H1 (cell line): Measurements from ENCODE around the gene RUNX1. TPM values are rescaled to one million over a fixed set of nuclear protein-coding genes. Genes with fewer than 3 reads are reported as not detected.

Experiments
- CTCF ChIA-PET: fragments of 300-600 bp; sonication (Branson Sonifier 250); formaldehyde crosslinking; loops from one replicate; lab custom pipeline; 2021; ENCODE audit not compliant: partially characterized antibody; lab: Charles Lee
- POLR2A ChIA-PET: fragments of 300-600 bp; sonication (Branson Sonifier 250); formaldehyde crosslinking; loops from one replicate; lab custom pipeline; 2021; ENCODE audit warnings: inconsistent platforms; ENCODE audit not compliant: partially characterized antibody; lab: Charles Lee
- DNase-seq, 2 experiments: peaks; one replicate each; pipeline versions ENCODE4 v3.0.0 to v3.0.0-alpha.2; 2010 to 2022; ENCODE audit warnings: low spot score in 2 of 2, low read depth in 1 of 2, mixed read lengths in 1 of 2
- FAIRE-seq: peaks from 2 replicates; lab custom pipeline; 2011; peaks lifted over from hg19 to GRCh38; lab: Jason Lieb, UNC
- H2AFZ ChIP-seq: 2 replicates; pipeline ENCODE4 v1.8.1; 2012; ENCODE audit warnings: low read length, inconsistent platforms
- H2AK5ac ChIP-seq: 2 replicates; pipeline ENCODE4 v1.6.1; 2013; ENCODE audit warnings: low read depth, low read length
- H2BK120ac ChIP-seq: replicated peaks from 2 replicates; pipeline ENCODE3; 2013; ENCODE audit warnings: low read depth, low read length, inconsistent platforms
- H2BK12ac ChIP-seq: 2 replicates; pipeline ENCODE4 v1.6.1; 2013; ENCODE audit warnings: low read depth, low read length
- H2BK15ac ChIP-seq: 2 replicates; pipeline ENCODE4 v1.6.1; 2013; ENCODE audit warnings: low read length
- H2BK20ac ChIP-seq: 2 replicates; pipeline ENCODE4 v1.6.1; 2013; ENCODE audit warnings: low read length
- H2BK5ac ChIP-seq: 2 replicates; pipeline ENCODE4 v1.6.1; 2013; ENCODE audit warnings: low read depth, low read length
- H3K14ac ChIP-seq: 2 replicates; pipeline ENCODE4 v1.6.1; 2013; ENCODE audit warnings: inconsistent platforms; ENCODE audit not compliant: insufficient read length
- H3K18ac ChIP-seq: 2 replicates; pipeline ENCODE4 v1.6.1; 2013; ENCODE audit warnings: low read length; ENCODE audit errors: extremely low read depth
- H3K23ac ChIP-seq: 2 replicates; pipeline ENCODE4 v1.6.1; 2013; ENCODE audit warnings: inconsistent platforms; ENCODE audit not compliant: insufficient read length
- H3K23me2 ChIP-seq: 2 replicates; pipeline ENCODE4 v1.6.1; 2013; ENCODE audit warnings: low read depth, low read length
- H3K27ac ChIP-seq: 2 replicates; pipeline ENCODE4 v1.6.1; 2011; ENCODE audit warnings: low read depth, low read length, inconsistent platforms
- H3K27me3 ChIP-seq, 4 experiments: replicated peaks in 1 of 4; 1 replicate in 1 of 4; 2 replicates in 3 of 4; pipeline versions ENCODE4 v1.6.1 to v1.8.1; 2011 to 2013; ENCODE audit warnings: low read length in 3 of 4, mild to moderate bottlenecking in 3 of 4, inconsistent platforms in 2 of 4, mixed read lengths in 2 of 4, moderate library complexity in 1 of 4; ENCODE audit not compliant: control insufficient read depth in 3 of 4, insufficient read depth in 3 of 4; ENCODE audit errors: extremely low read depth in 1 of 4
- H3K36me3 ChIP-seq, 4 experiments: 2 replicates each; pipeline versions ENCODE4 v1.6.1 to v1.8.1; 2011 to 2013; ENCODE audit warnings: mild to moderate bottlenecking in 4 of 4, low read length in 3 of 4, moderate library complexity in 2 of 4, control low read depth in 1 of 4, inconsistent platforms in 1 of 4; ENCODE audit not compliant: insufficient read depth in 4 of 4, control insufficient read depth in 2 of 4
- H3K4ac ChIP-seq: replicated peaks from 2 replicates; pipeline ENCODE3; 2013; ENCODE audit warnings: low read length, low read depth, mixed read lengths, inconsistent platforms; ENCODE audit not compliant: insufficient read length
- H3K4me1 ChIP-seq, 4 experiments: replicated peaks in 1 of 4; 1 replicate in 1 of 4; 2 replicates in 3 of 4; pipeline versions ENCODE4 v1.6.1 to v1.8.1; 2011 to 2013; ENCODE audit warnings: low read length in 3 of 4, inconsistent platforms in 2 of 4, mixed read lengths in 1 of 4; ENCODE audit not compliant: insufficient read depth in 4 of 4, control insufficient read depth in 3 of 4
- H3K4me2 ChIP-seq, 2 experiments: 2 replicates each; pipeline versions ENCODE4 v1.6.1 to v1.8.1; 2011 to 2013; ENCODE audit warnings: low read depth in 2 of 2, low read length in 2 of 2, control low read depth in 1 of 2, inconsistent platforms in 1 of 2, mild to moderate bottlenecking in 1 of 2; ENCODE audit not compliant: insufficient read depth in 1 of 2
- H3K4me3 ChIP-seq, 4 experiments: fragments of 200-600, 300-600 bp in 1 of 4; sonication (generic), shearing (Covaris generic), sonication (Bioruptor Twin) in 1 of 4; 2 replicates each; pipeline versions ENCODE4 v1.5.1 to v1.8.1; 2011 to 2016; ENCODE audit warnings: low read length in 4 of 4, low read depth in 3 of 4, control low read depth in 2 of 4, inconsistent platforms in 2 of 4, mild to moderate bottlenecking in 2 of 4, mixed read lengths in 1 of 4, moderate library complexity in 1 of 4; ENCODE audit not compliant: insufficient read depth in 2 of 4; ENCODE audit errors: extremely low read depth in 1 of 4
- H3K56ac ChIP-seq: replicated peaks from 2 replicates; pipeline ENCODE3; 2013; ENCODE audit warnings: low read depth, mild to moderate bottlenecking, mixed read lengths, low read length, inconsistent platforms; ENCODE audit not compliant: insufficient read length
- H3K79me1 ChIP-seq: 2 replicates; pipeline ENCODE4 v1.6.1; 2013; ENCODE audit warnings: low read depth, low read length, control low read depth
- H3K79me2 ChIP-seq, 2 experiments: 2 replicates each; pipeline versions ENCODE4 v1.6.1 to v1.8.1; 2012 to 2013; ENCODE audit warnings: low read length in 2 of 2, mild to moderate bottlenecking in 2 of 2, inconsistent platforms in 1 of 2; ENCODE audit not compliant: insufficient read depth in 2 of 2, control insufficient read depth in 1 of 2
- H3K9ac ChIP-seq, 4 experiments: replicated peaks in 1 of 4; 1 replicate in 1 of 4; 2 replicates in 3 of 4; pipeline versions ENCODE4 v1.6.1 to v1.8.1; 2011 to 2013; ENCODE audit warnings: low read depth in 3 of 4, low read length in 3 of 4, control low read depth in 2 of 4, mild to moderate bottlenecking in 2 of 4, moderate library complexity in 2 of 4, inconsistent platforms in 1 of 4; ENCODE audit errors: extremely low read depth in 1 of 4
- H3K9me3 ChIP-seq, 2 experiments: 2 replicates each; pipeline versions ENCODE4 v1.6.1 to v1.8.1; 2012 to 2013; ENCODE audit warnings: mild to moderate bottlenecking in 2 of 2, moderate library complexity in 2 of 2, control low read depth in 1 of 2, inconsistent platforms in 1 of 2, low read depth in 1 of 2, low read length in 1 of 2, mixed read lengths in 1 of 2; ENCODE audit not compliant: insufficient read depth in 2 of 2
- H4K20me1 ChIP-seq, 2 experiments: replicated peaks in 1 of 2; 2 replicates each; pipeline versions ENCODE3 to v1.8.1; 2011 to 2013; ENCODE audit warnings: inconsistent platforms in 2 of 2, low read length in 2 of 2, mild to moderate bottlenecking in 1 of 2; ENCODE audit not compliant: insufficient read depth in 2 of 2, control insufficient read depth in 1 of 2
- H4K5ac ChIP-seq: 2 replicates; pipeline ENCODE4 v1.6.1; 2013; ENCODE audit warnings: low read length, low read depth, mixed read lengths, inconsistent platforms; ENCODE audit not compliant: insufficient read length
- H4K8ac ChIP-seq: 2 replicates; pipeline ENCODE4 v1.8.0; 2013; ENCODE audit warnings: mild to moderate bottlenecking, moderate library complexity, low read length, inconsistent platforms; ENCODE audit not compliant: insufficient read depth; ENCODE audit errors: extremely low read depth
- H4K91ac ChIP-seq: replicated peaks from 2 replicates; pipeline ENCODE3; 2013; ENCODE audit warnings: low read length, mixed read lengths, inconsistent platforms; ENCODE audit not compliant: insufficient read length
- EGR1 ChIP-seq: IDR thresholded peaks from 2 replicates; pipeline ENCODE4 v1.6.1; 2011; ENCODE audit warnings: low read depth, low read length, borderline replicate concordance
- GABPA ChIP-seq: IDR thresholded peaks from 2 replicates; pipeline ENCODE4 v1.6.1; 2011; ENCODE audit warnings: mild to moderate bottlenecking, low read length, moderate library complexity, borderline replicate concordance; ENCODE audit not compliant: insufficient read depth
- HDAC2 ChIP-seq, 2 experiments: fragments of 300-600 bp in 1 of 2; sonication (generic) in 1 of 2; IDR thresholded peaks; 2 replicates each; pipeline ENCODE4 v1.6.1; 2011 to 2012; ENCODE audit warnings: low read depth in 2 of 2, low read length in 2 of 2, mild to moderate bottlenecking in 2 of 2, moderate library complexity in 2 of 2, borderline replicate concordance in 1 of 2, inconsistent platforms in 1 of 2
- NANOG ChIP-seq: IDR thresholded peaks from 2 replicates; pipeline ENCODE4 v1.6.1; 2011; ENCODE audit warnings: low read length, low read depth, mild to moderate bottlenecking, inconsistent platforms; ENCODE audit not compliant: insufficient read depth, poor library complexity, severe bottlenecking
- POU5F1 ChIP-seq: IDR thresholded peaks from 2 replicates; pipeline ENCODE4 v1.6.1; 2011; ENCODE audit warnings: low read depth, mild to moderate bottlenecking, low read length, moderate library complexity
- RNF2 ChIP-seq: fragments of 200-900, 300-1000 bp; sonication (generic); IDR thresholded peaks from 2 replicates; pipeline ENCODE4 v1.7.1; 2016; ENCODE audit warnings: borderline replicate concordance, low read depth, mild to moderate bottlenecking, antibody characterized with exemption, low read length; ENCODE audit not compliant: poor library complexity, severe bottlenecking; ENCODE audit errors: missing control alignments
- SP1 ChIP-seq: IDR thresholded peaks from 2 replicates; pipeline ENCODE4 v1.6.1; 2011; ENCODE audit warnings: low read depth, low read length
- SP2 ChIP-seq: IDR thresholded peaks from 2 replicates; pipeline ENCODE4 v1.6.1; 2012; ENCODE audit warnings: mild to moderate bottlenecking, low read length, inconsistent platforms
- SP4 ChIP-seq: IDR thresholded peaks from 2 replicates; pipeline ENCODE4 v1.6.1; 2012; ENCODE audit warnings: low read length, inconsistent platforms
- SUZ12 ChIP-seq: fragments of 200-600 bp; sonication (generic); IDR thresholded peaks from 2 replicates; pipeline ENCODE4 v1.6.1; 2012; ENCODE audit warnings: mild to moderate bottlenecking, inconsistent platforms, low read length, moderate library complexity, mixed read lengths
- TAF1 ChIP-seq: IDR thresholded peaks from 2 replicates; pipeline ENCODE4 v1.6.1; 2011; ENCODE audit warnings: mild to moderate bottlenecking, low read depth, low read length
- YY1 ChIP-seq: IDR thresholded peaks from 2 replicates; pipeline ENCODE4 v1.6.1; 2011; ENCODE audit warnings: low read depth, mild to moderate bottlenecking, low read length
- WGBS, 2 experiments: shearing (Covaris generic) in 1 of 2; methylation state at CpG; one replicate each; pipeline versions ENCODE4 v1.1.6 to v1.1.7; 2013 to 2015; ENCODE audit warnings: low lambda C conversion rate in 2 of 2, mixed read lengths in 2 of 2, inconsistent platforms in 1 of 2, low coverage in 1 of 2, missing lambda C conversion rate in 1 of 2; ENCODE audit not compliant: insufficient replicate concordance in 2 of 2, insufficient coverage in 1 of 2, insufficient read length in 1 of 2; ENCODE audit errors: extremely low coverage in 1 of 2, missing lambda C conversion rate in 1 of 2; 5-methylcytosine and 5-hydroxymethylcytosine counted together
- polyA plus RNA-seq, 7 experiments: library from polyadenylated mRNA; depleted of rRNA in 3 of 7; stranded (reverse) in 5 of 7; unstranded in 2 of 7; fragments of >200 nt in 5 of 7; fragments of 200-250 nt in 2 of 7; gene quantifications; 1 replicate in 5 of 7; 2 replicates in 1 of 7; 4 replicates in 1 of 7; pipeline versions ENCODE4 v1.2.1 to v1.2.3, GENCODE V29; 2011 to 2013; ENCODE audit warnings: missing spikeins in 2 of 7, mixed read lengths in 2 of 7
- total RNA-seq: library from RNA; stranded (reverse); fragmentation: NEBNext Ultra II Directional; extraction: Animal tissue kit (Norgen Biotek cat#: 25700); gene quantifications from 2 replicates; pipeline ENCODE4 v1.2.1, GENCODE V29; 2021
- TF ChIP-seq, protein P1 (sequence below): IDR thresholded peaks from 2 replicates; pipeline ENCODE4 v1.6.1; 2012; ENCODE audit warnings: inconsistent platforms

Gene RUNX1
- total and polyA plus RNA-seq, 2 of the 8 experiments (the other 6 are each of a cell fraction or from before 2014, with no cell fraction given) = 0.20 to 0.60 TPM

DNA sequence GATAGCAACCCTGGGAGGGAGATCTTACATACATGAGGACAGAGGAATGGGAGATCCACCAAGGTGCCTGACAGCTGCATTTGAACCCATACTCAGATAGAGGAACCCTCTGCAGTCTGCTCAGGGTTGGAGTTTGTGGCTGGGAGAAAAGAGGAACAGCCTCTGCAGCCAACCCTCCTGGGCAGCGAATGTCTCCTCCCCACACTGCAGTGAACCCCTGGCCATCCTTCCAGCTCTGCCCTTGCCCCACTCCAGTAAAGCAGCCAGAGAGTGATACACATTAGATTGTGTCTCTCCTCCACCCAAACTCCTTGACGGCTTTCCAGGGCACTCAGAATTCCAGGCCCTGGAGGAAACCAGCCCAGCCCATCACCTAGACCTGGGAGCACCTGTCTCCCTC lies 137.7 kb downstream of the RUNX1 start:
- Histone ChIP-seq H4K8ac (no peak overlapping the region), H2BK15ac (no peak overlapping the region), H3K4me3 (no peak overlapping the region), H2BK12ac (no peak overlapping the region), H3K23ac (no peak overlapping the region), H3K27me3 (no peaks in the 10 kb centered on the region), H4K91ac (no peak overlapping the region), H3K56ac (no peak overlapping the region), H3K23me2 (no peaks in the 10 kb centered on the region; the same call in 1 of the 2 replicates), H3K79me2 (no peaks in the 10 kb centered on the region), H3K4me1 (no peaks in the 10 kb centered on the region; a peak in 1 of 7 replicates), H3K36me3 (no peaks in the 10 kb centered on the region), H3K9me3 (no peaks in the 10 kb centered on the region), H4K5ac (no peak overlapping the region), H2BK20ac (no peak overlapping the region), H3K9ac (no peak overlapping the region), H2AFZ (no peak overlapping the region), H3K14ac (no peak overlapping the region), H3K4me2 (no peak overlapping the region), H2AK5ac (no peak overlapping the region), H3K4ac (no peak overlapping the region), H2BK120ac (no peak overlapping the region), H3K27ac (no peak overlapping the region), H3K79me1 (no peaks in the 10 kb centered on the region), H2BK5ac (no peak overlapping the region), H4K20me1 (no peaks in the 10 kb centered on the region), H3K18ac (no peak overlapping the region)
- ChIA-PET POLR2A (no interaction called here), CTCF (interaction anchor here (1.0 to 1.3 kb wide), 3 partner anchors 17 to 929 kb away, joined by 3 read pairs; no protein-coding TSS in a partner anchor)
- FAIRE-seq (no peak), DNase-seq (no peak)
- TF ChIP-seq SP1 (no peak), NANOG (no peak), SP2 (no peak), POU5F1 (no peak), SP4 (no peak), HDAC2 (IDR thresholded peaks at IDR 0.05; ENCODE audit: borderline replicate concordance in 1 of 2, low read depth in 2 of 2, low read length in 2 of 2) (no peak), TAF1 (no peak), SUZ12 (no peak), GABPA (no peak), EGR1 (no peak), YY1 (no peak), RNF2 (no peak)
- TF ChIP-seq, protein P1, sequence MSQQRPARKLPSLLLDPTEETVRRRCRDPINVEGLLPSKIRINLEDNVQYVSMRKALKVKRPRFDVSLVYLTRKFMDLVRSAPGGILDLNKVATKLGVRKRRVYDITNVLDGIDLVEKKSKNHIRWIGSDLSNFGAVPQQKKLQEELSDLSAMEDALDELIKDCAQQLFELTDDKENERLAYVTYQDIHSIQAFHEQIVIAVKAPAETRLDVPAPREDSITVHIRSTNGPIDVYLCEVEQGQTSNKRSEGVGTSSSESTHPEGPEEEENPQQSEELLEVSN = no peak
- WGBS, 2 experiments = 88% methylated on average over 1 of the region's 2 CpGs; no CpG with 5 or more reads in 1 of the 2 experiments
